Stimulated activated CD8-positive, alpha-beta memory T cell treated with anti-CD3 and anti-CD28 coated beads, Interleukin-4, amount 100 ng/mL, for 48 hours (primary cell): Measurements from ENCODE around the gene RPS2.

ENCODE experiments used
- DNase-seq: peaks from one replicate; pipeline ENCODE4 v3.0.0-alpha.2; 2020

Gene RPS2

GRCh38 chr16:1917665-1918350 lies 46.8 kb downstream of the RPS2 start:
- DNase-seq: no peak

- no peak for DNase-seq
These were observed 47.5 kb downstream of the RPS2 start for GRCh38 chr16:1917056-1917664.

- no peak for DNase-seq
These were observed 48.0 kb downstream of the RPS2 start for GRCh38 chr16:1916640-1916990.

GRCh38 chr16:1915732-1916639 lies 48.6 kb downstream of the RPS2 start:
- no peak for DNase-seq

- no peak for DNase-seq
These were observed 49.6 kb downstream of the RPS2 start for GRCh38 chr16:1914988-1915387.

GRCh38 chr16:1914084-1914608 lies 50.5 kb downstream of the RPS2 start:
- no peak for DNase-seq

GRCh38 chr16:1913327-1914083 lies 51.1 kb downstream of the RPS2 start:
- DNase-seq: no peak

- no peak for DNase-seq
These were observed 52.4 kb downstream of the RPS2 start for GRCh38 chr16:1912215-1912543.
